Colonic mucosa (tissue), 4 donors: ENCODE results near the gene TSG101. TPM values are rescaled to one million over a fixed set of nuclear protein-coding genes. Genes with fewer than 3 reads are reported as not detected.

ENCODE experiments used
- DNase-seq: peaks from one replicate; pipeline ENCODE4 v3.0.0-alpha.2; 2020
- H3K27ac ChIP-seq: fragments of 200-600 bp; one replicate; pipeline ENCODE4 v1.8.0; 2021
- H3K27me3 ChIP-seq: fragments of 200-600 bp; one replicate; pipeline ENCODE4 v1.8.0; 2021
- H3K36me3 ChIP-seq: fragments of 200-600 bp; one replicate; pipeline ENCODE4 v1.8.0; 2021
- H3K4me1 ChIP-seq: fragments of 200-600 bp; one replicate; pipeline ENCODE4 v1.8.0; 2021; ENCODE audit warnings: mild to moderate bottlenecking
- H3K4me3 ChIP-seq: fragments of 200-600 bp; one replicate; pipeline ENCODE4 v1.8.0; 2021
- H3K9ac ChIP-seq, 2 donors: one replicate each; pipeline ENCODE4 v1.7.0; 2013; ENCODE audit warnings: control low read depth in 2 of 2, low read depth in 2 of 2, low read length in 2 of 2
- H3K9me3 ChIP-seq: fragments of 200-600 bp; one replicate; pipeline ENCODE4 v1.8.0; 2021
- CTCF ChIP-seq: fragments of 200-600 bp; IDR thresholded peaks from one replicate; pipeline ENCODE4 v1.8.0; 2022; ENCODE audit warnings: antibody characterized with exemption, mild to moderate bottlenecking
- intact Hi-C: fragments of 100-400 bp; cut with DNase I; formaldehyde crosslinking; loops from one replicate; pipeline ENCODE4 v1.14.1; 2022
- total RNA-seq, 2 donors: library from RNA; stranded (reverse); fragmentation: NEBNext Ultra II Directional in 1 of 2; extraction: Animal tissue kit (Norgen Biotek cat#: 25700) in 1 of 2; gene quantifications; one replicate each; pipeline ENCODE4 v1.2.1, GENCODE V29; 2021
- donor health status: healthy.
- donor health status: DM: no; HTN: no; CAD: no.
- donor health status: DM: no; HTN: no; CAD: no.

TSG101 gene
- total RNA-seq, 2 donors from 2014 or later = 54.0 to 64.9 TPM

- Histone ChIP-seq H3K4me1 (no peaks in the 10 kb centered on the region), H3K4me3 (no peak overlapping the region), H3K27ac (no peak overlapping the region), H3K27me3 (no peaks in the 10 kb centered on the region), H3K36me3 (no peaks in the 10 kb centered on the region), H3K9me3 (no peaks in the 10 kb centered on the region), H3K9ac (no peak overlapping the region)
- intact Hi-C loops = loop anchor here (10.0 kb wide), 1 partner anchor 171 kb away; the partner anchor contains the start of genes GTF2H1 and HPS5
- no peak for TF ChIP-seq CTCF
- DNase-seq = no peak
Observed at GRCh38 chr11:18495703-18496102, 31.0 kb downstream of the TSG101 start.

GRCh38 chr11:18495271-18495670 lies 31.5 kb downstream of the TSG101 start:
- H3K4me3 ChIP-seq = no peak overlapping the region
- H3K9ac ChIP-seq = no peak overlapping the region
- H3K36me3 ChIP-seq = no peaks in the 10 kb centered on the region
- H3K27me3 ChIP-seq = no peaks in the 10 kb centered on the region
- DNase-seq = no peak
- intact Hi-C loops = loop anchor here (10.0 kb wide), 1 partner anchor 170 kb away; the partner anchor contains the start of genes GTF2H1 and HPS5
- H3K27ac ChIP-seq = no peak overlapping the region
- no peaks in the 10 kb centered on the region for H3K9me3 ChIP-seq
- TF ChIP-seq CTCF = no peak
- H3K4me1 ChIP-seq = no peaks in the 10 kb centered on the region

GRCh38 chr11:18493310-18493709 lies 33.4 kb downstream of the TSG101 start:
- no peaks in the 10 kb centered on the region for H3K4me1 ChIP-seq
- H3K27ac ChIP-seq = no peak overlapping the region
- no peak overlapping the region for H3K4me3 ChIP-seq
- no peaks in the 10 kb centered on the region for H3K9me3 ChIP-seq
- no peak for DNase-seq
- no peaks in the 10 kb centered on the region for H3K27me3 ChIP-seq
- H3K36me3 ChIP-seq = no peaks in the 10 kb centered on the region
- intact Hi-C loops = loop anchor here (10.0 kb wide), 1 partner anchor 169 kb away; the partner anchor contains the start of genes GTF2H1 and HPS5
- TF ChIP-seq CTCF = no peak
- no peak overlapping the region for H3K9ac ChIP-seq

GRCh38 chr11:18492888-18493287 lies 33.9 kb downstream of the TSG101 start:
- H3K4me1 ChIP-seq = no peaks in the 10 kb centered on the region
- no peaks in the 10 kb centered on the region for H3K36me3 ChIP-seq
- H3K27ac ChIP-seq = no peak overlapping the region
- H3K4me3 ChIP-seq = no peak overlapping the region
- no peak for DNase-seq
- H3K27me3 ChIP-seq = no peaks in the 10 kb centered on the region
- TF ChIP-seq CTCF = no peak
- H3K9me3 ChIP-seq = no peaks in the 10 kb centered on the region
- no peak overlapping the region for H3K9ac ChIP-seq
- intact Hi-C loops = loop anchor here (10.0 kb wide), 1 partner anchor 168 kb away; the partner anchor contains the start of genes GTF2H1 and HPS5

- Histone ChIP-seq H3K4me3 (no peak overlapping the region), H3K9ac (no peak overlapping the region), H3K27ac (no peak overlapping the region), H3K27me3 (no peaks in the 10 kb centered on the region), H3K36me3 (no peaks in the 10 kb centered on the region), H3K4me1 (no peaks in the 10 kb centered on the region), H3K9me3 (no peaks in the 10 kb centered on the region)
- intact Hi-C loops = loop anchor here (10.0 kb wide), 1 partner anchor 167 kb away; the partner anchor contains the start of genes GTF2H1 and HPS5
- no peak for TF ChIP-seq CTCF
- no peak for DNase-seq
Observed at GRCh38 chr11:18491924-18492323, 34.8 kb downstream of the TSG101 start.
